Left lobe of liver (tissue), 2 donors: ENCODE data around the gene GALNT10. TPM values are rescaled to one million over a fixed set of nuclear protein-coding genes. Genes with fewer than 3 reads are reported as not detected.

Experiments used
- ATAC-seq: fragments of 200-7000 bp; cut with Tn5 transposase; one replicate; pipeline ENCODE4 v1.9.1; 2020; ENCODE audit warnings: mild to moderate bottlenecking, moderate library complexity
- DNase-seq: peaks from one replicate; pipeline ENCODE4 v3.0.0-alpha.2; 2020; ENCODE audit warnings: low spot score
- total RNA-seq: library from RNA; stranded (reverse); gene quantifications from one replicate; pipeline ENCODE4 v1.2.1, GENCODE V29; 2021
- donor health status: DM: no; HTN: no; CAD: no; lungs with moderate emphysema.
- donor health status: DM: no; HTN: yes; CAD: no.

GALNT10 gene
- total RNA-seq, 1 donor from 2014 or later, result 7.8 TPM

DNA sequence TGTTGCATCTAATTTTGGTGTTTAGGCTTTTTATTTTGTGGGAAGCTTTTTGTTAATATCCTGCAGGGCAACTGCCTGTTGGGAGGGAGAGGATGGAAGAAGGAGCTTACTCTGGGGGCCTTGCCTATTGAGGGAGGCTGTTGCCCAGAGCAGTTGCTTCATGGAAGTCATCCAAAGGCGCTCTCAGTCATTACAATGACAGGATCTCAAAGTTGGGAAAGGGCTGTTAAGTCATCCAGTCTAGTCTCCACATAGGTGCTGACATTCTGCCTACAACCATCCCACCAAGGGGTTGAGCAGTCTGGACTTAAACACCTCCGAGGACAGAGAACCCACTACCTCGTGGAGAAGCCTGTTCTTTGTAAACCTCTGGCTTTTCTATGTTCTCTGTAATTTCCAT lies 268.5 kb downstream of the GALNT10 start:
- ATAC-seq (no peak), DNase-seq (no peak)

DNA sequence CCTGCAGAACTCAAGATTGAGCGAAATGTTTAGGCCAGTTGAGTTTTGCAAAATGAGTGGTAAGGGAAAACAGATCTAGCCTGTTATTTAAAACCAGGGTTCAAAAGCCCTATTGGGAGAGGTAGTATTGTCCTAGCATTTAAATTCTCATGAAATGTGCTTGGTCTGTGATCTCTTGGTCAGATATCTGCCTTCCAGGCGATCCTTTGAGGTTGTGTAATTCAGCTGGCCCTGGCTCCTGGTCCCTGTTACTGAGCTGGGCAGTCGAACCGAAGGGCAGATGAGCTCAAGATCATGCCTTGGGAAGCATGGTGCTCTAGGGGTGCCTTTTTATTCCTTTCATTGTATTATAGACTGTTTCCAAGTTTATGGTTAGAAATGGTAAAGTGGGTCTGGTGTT lies 269.6 kb downstream of the GALNT10 start:
- DNase-seq, result no peak
- peak; percentile 87 for ATAC-seq

- ATAC-seq (no peak), DNase-seq (no peak)
Observed at GRCh38 chr5:154461531-154461930, 271.0 kb downstream of the GALNT10 start.

GRCh38 chr5:154464438-154464837 lies 273.9 kb downstream of the GALNT10 start:
- no peak for DNase-seq
- no peak for ATAC-seq

DNA sequence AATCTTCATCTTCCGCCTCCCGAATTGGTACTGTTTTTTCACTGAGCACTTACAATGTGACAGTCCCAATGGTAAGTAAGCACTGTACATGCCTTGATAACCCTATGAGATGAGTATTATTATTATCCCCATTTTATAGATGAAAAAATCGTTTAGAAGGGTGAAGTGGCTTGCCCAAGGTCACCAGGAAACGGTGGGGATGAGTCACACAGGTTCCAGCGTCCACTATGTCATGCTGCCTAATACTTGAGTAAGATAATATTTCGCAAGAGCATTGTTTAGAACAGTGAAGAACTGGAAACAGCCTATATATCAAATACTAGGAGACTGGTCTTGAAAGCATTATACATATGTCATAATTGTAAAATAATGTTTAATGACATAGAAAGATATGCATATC lies 274.6 kb downstream of the GALNT10 start:
- DNase-seq (no peak), ATAC-seq (no peak)

DNA sequence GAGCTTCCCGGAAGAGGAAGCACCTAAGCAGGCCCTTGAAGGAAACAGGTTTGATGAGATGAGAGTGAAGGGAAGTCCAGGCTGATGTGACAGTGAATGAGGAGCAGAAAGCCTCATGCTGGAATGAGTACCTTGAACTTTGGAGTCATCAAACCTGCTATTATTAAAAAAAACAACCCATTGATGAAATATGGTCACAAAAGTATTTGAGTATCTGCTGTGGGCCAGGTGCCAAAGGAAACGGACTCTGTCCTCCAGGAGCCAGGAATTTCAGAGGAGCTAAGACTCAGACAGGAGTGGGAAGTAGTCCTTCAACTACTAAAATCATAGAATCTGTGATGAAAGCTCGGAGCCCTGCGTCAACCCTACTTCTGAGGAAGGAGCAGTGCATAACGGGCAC lies 275.6 kb downstream of the GALNT10 start:
- ATAC-seq, result no peak
- no peak for DNase-seq

DNA sequence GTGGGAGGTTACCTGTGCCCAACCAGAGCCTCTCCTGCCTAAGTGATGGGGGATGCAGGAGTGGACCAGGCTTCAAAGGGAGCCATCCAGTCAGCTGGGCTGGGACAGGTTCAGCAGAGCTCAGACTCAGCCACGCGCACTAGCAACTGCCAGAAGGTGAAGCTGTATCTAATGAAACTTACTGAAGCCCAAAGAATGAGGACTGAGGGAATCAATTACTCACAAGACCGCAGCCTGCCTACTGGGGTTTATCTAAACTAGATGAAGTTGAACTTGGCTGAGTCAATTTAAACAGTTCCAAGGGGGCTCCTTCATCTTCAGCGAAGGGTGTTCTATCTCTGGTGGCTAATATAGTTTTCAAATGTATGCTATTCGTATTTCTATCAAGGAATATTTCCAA lies 276.1 kb downstream of the GALNT10 start:
- no peak for DNase-seq

GRCh38 chr5:154467655-154468354 lies 277.3 kb downstream of the GALNT10 start:
- ATAC-seq (peak; percentile 99), DNase-seq (peak; percentile 71)

More for the DNA sequence above, 276.1 kb downstream of the GALNT10 start:
- no peak for ATAC-seq

- ATAC-seq (no peak), DNase-seq (no peak)
Observed at GRCh38 chr5:154470137-154470536, 279.6 kb downstream of the GALNT10 start.

Other genes starting within 250 kb of the GALNT10 start
- 17.2 TPM for gene FAM114A2, start 151.8 kb upstream of the GALNT10 start, total RNA-seq
- 11.5 TPM for gene MFAP3, start 151.8 kb upstream of the GALNT10 start, total RNA-seq